Uterus (tissue), 4 donors: ENCODE data around the gene ERF. TPM values are rescaled to one million over a fixed set of nuclear protein-coding genes. Genes with fewer than 3 reads are reported as not detected.
A peak's percentile ranks its signal among the peaks of the same experiment; 100 is the strongest.

ENCODE experiments used
- DNase-seq, 2 donors: peaks; one replicate each; pipeline ENCODE4 v3.0.0-alpha.2; 2019 to 2020
- H3K27ac ChIP-seq, 2 donors: fragments of 200-600 bp; sonication (generic); 1 replicate in 1 of 2; 2 replicates in 1 of 2; pipeline ENCODE4 v1.5.1; 2016 to 2018
- H3K27me3 ChIP-seq, 2 donors: fragments of 200-600 bp; sonication (generic); one replicate each; pipeline ENCODE4 v1.5.1; 2018 to 2019; ENCODE audit warnings: control low read depth in 1 of 2
- H3K36me3 ChIP-seq, 2 donors: fragments of 200-600 bp; sonication (generic); one replicate each; pipeline ENCODE4 v1.5.1; 2019; ENCODE audit warnings: control low read depth in 1 of 2
- H3K4me1 ChIP-seq, 2 donors: fragments of 200-600 bp; sonication (generic); one replicate each; pipeline ENCODE4 v1.5.1; 2018 to 2019; ENCODE audit warnings: control low read depth in 1 of 2
- H3K4me3 ChIP-seq, 2 donors: fragments of 200-600 bp; sonication (generic); 1 replicate in 1 of 2; 2 replicates in 1 of 2; pipeline ENCODE4 v1.5.1; 2018 to 2019; ENCODE audit warnings: mild to moderate bottlenecking in 1 of 2
- H3K9me3 ChIP-seq, 2 donors: fragments of 200-600 bp; sonication (generic); one replicate each; pipeline ENCODE4 v1.5.1; 2019; ENCODE audit warnings: control low read depth in 1 of 2
- CTCF ChIP-seq, 4 experiments: fragments of 200-600 bp in 2 of 4; fragments of 450-650 bp in 2 of 4; sonication (generic) in 2 of 4; IDR thresholded peaks; one replicate each; pipeline ENCODE4 v1.5.1; 2016 to 2019; ENCODE audit warnings: antibody characterized with exemption in 4 of 4, mild to moderate bottlenecking in 2 of 4, moderate library complexity in 1 of 4
- POLR2A ChIP-seq, 2 donors: fragments of 450-650 bp; IDR thresholded peaks; one replicate each; pipeline ENCODE4 v1.6.1; 2016; ENCODE audit warnings: antibody characterized with exemption in 2 of 2, mild to moderate bottlenecking in 1 of 2, moderate library complexity in 1 of 2
- intact Hi-C: fragments of 100-400 bp; cut with DNase I; formaldehyde crosslinking; loops from one replicate; pipeline ENCODE4 v1.15.1; 2023; ENCODE audit warnings: low total_unique reads
- total RNA-seq, 4 donors: library from RNA; depleted of rRNA in 3 of 4; stranded (reverse); fragments of >200 nt in 3 of 4; gene quantifications; one replicate each; pipeline versions ENCODE4 v1.1.0 to v1.2.4, GENCODE V29; 2014 to 2023
- donor health status: DM: yes; HTN: yes; CAD: no.

Gene ERF
- total RNA-seq, 4 donors from 2014 or later = 14.1 to 141 (median 42.9) TPM

GRCh38 chr19:42295831-42296525, 41.0 kb upstream of the ERF start:
- peak overlapping the region in 1 of 2 donors; percentile 6 for H3K27ac ChIP-seq
- no peaks in the 10 kb centered on the region for H3K27me3 ChIP-seq
- intact Hi-C loops = no loop called here
- no peaks in the 10 kb centered on the region for H3K36me3 ChIP-seq
- no peaks in the 10 kb centered on the region for H3K4me1 ChIP-seq
- no peak overlapping the region for H3K4me3 ChIP-seq
- DNase-seq = peak; percentile 85 to 87
- TF ChIP-seq POLR2A (IDR thresholded peaks at IDR 0.05) = peak in 1 of 2 donors; percentile 8
- TF ChIP-seq CTCF (IDR thresholded peaks at IDR 0.05) = peak; percentile 89 to 98 (median 92)
- no peaks in the 10 kb centered on the region for H3K9me3 ChIP-seq

GRCh38 chr19:42295342-42295741, 40.4 kb upstream of the ERF start:
- intact Hi-C loops = no loop called here
- no peak overlapping the region for H3K4me3 ChIP-seq
- DNase-seq = no peak
- no peaks in the 10 kb centered on the region for H3K4me1 ChIP-seq
- no peak overlapping the region for H3K27ac ChIP-seq
- H3K36me3 ChIP-seq = no peaks in the 10 kb centered on the region
- H3K9me3 ChIP-seq = no peaks in the 10 kb centered on the region
- H3K27me3 ChIP-seq = no peaks in the 10 kb centered on the region
- no peak for TF ChIP-seq POLR2A (IDR thresholded peaks at IDR 0.05)
- no peak for TF ChIP-seq CTCF (IDR thresholded peaks at IDR 0.05)

DNA sequence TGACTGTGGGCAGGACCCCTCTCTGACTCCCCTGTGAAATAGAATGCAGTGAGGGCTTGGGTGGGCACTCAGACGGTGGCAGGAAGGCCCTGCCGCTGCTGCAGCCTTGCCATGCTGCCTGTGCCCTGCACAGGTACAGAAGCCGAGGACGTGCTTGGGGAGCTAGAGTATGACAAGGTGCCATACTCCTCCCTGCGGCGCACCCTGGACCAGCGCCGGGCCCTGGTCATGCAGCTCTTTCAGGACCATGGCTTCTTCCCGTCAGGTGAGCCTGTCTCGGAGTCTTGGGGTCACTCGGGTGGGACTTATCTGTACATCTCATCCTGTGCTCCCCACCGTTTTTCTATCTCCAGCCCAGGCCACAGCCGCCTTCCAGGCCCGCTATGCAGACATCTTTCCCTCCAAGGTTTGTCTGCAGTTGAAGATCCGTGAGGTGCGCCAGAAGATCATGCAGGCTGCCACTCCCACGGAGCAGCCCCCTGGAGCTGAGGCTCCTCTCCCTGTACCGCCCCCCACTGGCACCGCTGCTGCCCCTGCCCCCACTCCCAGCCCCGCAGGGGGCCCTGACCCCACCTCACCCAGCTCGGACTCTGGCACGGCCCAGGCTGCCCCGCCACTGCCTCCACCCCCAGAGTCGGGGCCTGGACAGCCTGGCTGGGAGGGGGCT, 39.7 kb upstream of the ERF start:
- no peak overlapping the region for H3K27ac ChIP-seq
- intact Hi-C loops = loop anchor here (5.0 kb wide), 1 partner anchor 47 kb away; no protein-coding TSS in a partner anchor

GRCh38 chr19:42293948-42294347, 39.0 kb upstream of the ERF start:
- H3K9me3 ChIP-seq = no peaks in the 10 kb centered on the region
- TF ChIP-seq POLR2A (IDR thresholded peaks at IDR 0.05) = no peak
- TF ChIP-seq CTCF (IDR thresholded peaks at IDR 0.05) = no peak
- no peaks in the 10 kb centered on the region for H3K36me3 ChIP-seq
- H3K4me1 ChIP-seq = no peaks in the 10 kb centered on the region
- H3K27me3 ChIP-seq = no peaks in the 10 kb centered on the region
- H3K4me3 ChIP-seq = no peak overlapping the region
- H3K27ac ChIP-seq = no peak overlapping the region
- no peak for DNase-seq
- intact Hi-C loops = loop anchor here (5.0 kb wide), 1 partner anchor 47 kb away; no protein-coding TSS in a partner anchor

More for the DNA sequence above, 39.7 kb upstream of the ERF start:
- Histone ChIP-seq H3K36me3 (no peaks in the 10 kb centered on the region), H3K4me1 (no peaks in the 10 kb centered on the region), H3K9me3 (no peaks in the 10 kb centered on the region), H3K27me3 (no peaks in the 10 kb centered on the region), H3K4me3 (no peak overlapping the region)
- DNase-seq = no peak
- TF ChIP-seq POLR2A (IDR thresholded peaks at IDR 0.05) = no peak

DNA sequence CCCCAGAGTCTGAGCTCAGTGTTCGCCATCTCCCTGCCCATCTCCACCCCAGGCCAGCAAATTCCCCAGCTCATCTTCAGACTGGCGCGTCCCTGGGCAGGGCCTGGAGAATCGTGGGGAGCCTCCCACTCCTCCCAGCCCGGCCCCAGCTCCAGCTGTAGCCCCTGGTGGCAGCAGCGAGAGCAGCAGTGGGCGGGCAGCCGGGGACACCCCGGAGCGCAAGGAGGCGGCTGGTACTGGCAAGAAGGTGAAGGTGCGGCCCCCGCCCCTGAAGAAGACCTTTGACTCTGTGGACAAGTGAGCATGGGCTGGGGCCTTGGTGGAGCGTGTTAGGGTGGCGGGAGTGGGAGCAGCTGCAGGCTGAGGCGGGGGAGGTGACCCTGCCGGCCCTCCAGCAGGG, 38.6 kb upstream of the ERF start:
- Histone ChIP-seq H3K4me1 (no peaks in the 10 kb centered on the region), H3K27ac (peak overlapping the region in 1 of 2 donors; percentile 39), H3K4me3 (no peak overlapping the region), H3K36me3 (no peaks in the 10 kb centered on the region), H3K27me3 (no peaks in the 10 kb centered on the region), H3K9me3 (no peaks in the 10 kb centered on the region)
- peak in 1 of 4 experiments; percentile 25 for TF ChIP-seq CTCF (IDR thresholded peaks at IDR 0.05)
- no peak for TF ChIP-seq POLR2A (IDR thresholded peaks at IDR 0.05)
- intact Hi-C loops = loop anchor here (5.0 kb wide), 1 partner anchor 46 kb away; no protein-coding TSS in a partner anchor
- no peak for DNase-seq
